ENCODE results near the gene CCDC174.

CCDC174 gene

GRCh38 chr3:14617508-14618023 lies 34.0 kb upstream of the CCDC174 start:
- Mint-ChIP-seq H3K4me3 (no peak overlapping the region), H3K36me3 (ENCODE audit: low read depth) (no peaks in the 10 kb centered on the region), H3K9me3 (no peaks in the 10 kb centered on the region), H3K27me3 (peaks cover 25% of the 10 kb centered on the region), H3K4me1 (ENCODE audit: low read depth) (no peaks in the 10 kb centered on the region), H3K27ac (no peak overlapping the region)
- no peak for DNase-seq

- no peak for DNase-seq
- Mint-ChIP-seq H3K36me3 (ENCODE audit: low read depth) (no peaks in the 10 kb centered on the region), H3K9me3 (no peaks in the 10 kb centered on the region), H3K27ac (no peak overlapping the region), H3K27me3 (peaks cover 13% of the 10 kb centered on the region), H3K4me3 (no peak overlapping the region), H3K4me1 (ENCODE audit: low read depth) (no peaks in the 10 kb centered on the region)
These were observed 32.0 kb upstream of the CCDC174 start for GRCh38 chr3:14619605-14620004.

GRCh38 chr3:14620512-14620911 lies 31.1 kb upstream of the CCDC174 start:
- no peaks in the 10 kb centered on the region for H3K36me3 Mint-ChIP-seq (ENCODE audit: low read depth)
- H3K27ac Mint-ChIP-seq, result no peak overlapping the region
- no peaks in the 10 kb centered on the region for H3K9me3 Mint-ChIP-seq
- H3K4me3 Mint-ChIP-seq, result no peak overlapping the region
- H3K27me3 Mint-ChIP-seq, result peaks cover 14% of the 10 kb centered on the region
- DNase-seq, result no peak
- no peaks in the 10 kb centered on the region for H3K4me1 Mint-ChIP-seq (ENCODE audit: low read depth)

- H3K4me3 Mint-ChIP-seq, result no peak overlapping the region
- H3K4me1 Mint-ChIP-seq (ENCODE audit: low read depth), result no peaks in the 10 kb centered on the region
- H3K27ac Mint-ChIP-seq, result no peak overlapping the region
- no peak for DNase-seq
- H3K9me3 Mint-ChIP-seq, result no peaks in the 10 kb centered on the region
- peaks cover 15% of the 10 kb centered on the region for H3K27me3 Mint-ChIP-seq
- no peaks in the 10 kb centered on the region for H3K36me3 Mint-ChIP-seq (ENCODE audit: low read depth)
These were observed 30.5 kb upstream of the CCDC174 start for GRCh38 chr3:14621093-14621492.

- Mint-ChIP-seq H3K4me1 (ENCODE audit: low read depth) (no peaks in the 10 kb centered on the region), H3K27ac (no peak overlapping the region), H3K9me3 (no peaks in the 10 kb centered on the region), H3K27me3 (peaks cover 18% of the 10 kb centered on the region), H3K4me3 (no peak overlapping the region), H3K36me3 (ENCODE audit: low read depth) (no peaks in the 10 kb centered on the region)
- no peak for DNase-seq
These were observed 29.2 kb upstream of the CCDC174 start for GRCh38 chr3:14622368-14622767.

- Mint-ChIP-seq H3K9me3 (no peaks in the 10 kb centered on the region), H3K27me3 (peaks cover 20% of the 10 kb centered on the region), H3K4me3 (no peak overlapping the region), H3K4me1 (ENCODE audit: low read depth) (no peaks in the 10 kb centered on the region), H3K27ac (no peak overlapping the region), H3K36me3 (ENCODE audit: low read depth) (no peaks in the 10 kb centered on the region)
- no peak for DNase-seq
These were observed 28.0 kb upstream of the CCDC174 start for GRCh38 chr3:14623569-14624051.

GRCh38 chr3:14624498-14624897 lies 27.1 kb upstream of the CCDC174 start:
- Mint-ChIP-seq H3K27me3 (peaks cover 20% of the 10 kb centered on the region), H3K36me3 (ENCODE audit: low read depth) (no peaks in the 10 kb centered on the region), H3K4me3 (no peak overlapping the region), H3K4me1 (ENCODE audit: low read depth) (no peaks in the 10 kb centered on the region), H3K27ac (no peak overlapping the region), H3K9me3 (no peaks in the 10 kb centered on the region)
- no peak for DNase-seq

- H3K4me1 Mint-ChIP-seq (ENCODE audit: low read depth), result no peaks in the 10 kb centered on the region
- H3K4me3 Mint-ChIP-seq, result no peak overlapping the region
These were observed 26.1 kb upstream of the CCDC174 start for GRCh38 chr3:14625443-14625842.

GRCh38 chr3:14627815-14628214 lies 23.7 kb upstream of the CCDC174 start:
- Mint-ChIP-seq H3K27me3 (peaks cover 19% of the 10 kb centered on the region), H3K4me1 (ENCODE audit: low read depth) (no peaks in the 10 kb centered on the region), H3K9me3 (no peaks in the 10 kb centered on the region), H3K27ac (no peak overlapping the region), H3K36me3 (ENCODE audit: low read depth) (no peaks in the 10 kb centered on the region), H3K4me3 (no peak overlapping the region)
- DNase-seq, result no peak

More at GRCh38 chr3:14625443-14625842, 26.1 kb upstream of the CCDC174 start:
- DNase-seq, result no peak
- no peak overlapping the region for H3K27ac Mint-ChIP-seq
- no peaks in the 10 kb centered on the region for H3K36me3 Mint-ChIP-seq (ENCODE audit: low read depth)
- no peaks in the 10 kb centered on the region for H3K9me3 Mint-ChIP-seq
- peaks cover 19% of the 10 kb centered on the region for H3K27me3 Mint-ChIP-seq

- Mint-ChIP-seq H3K27ac (no peak overlapping the region), H3K4me3 (no peak overlapping the region), H3K9me3 (no peaks in the 10 kb centered on the region), H3K36me3 (ENCODE audit: low read depth) (no peaks in the 10 kb centered on the region), H3K4me1 (ENCODE audit: low read depth) (no peaks in the 10 kb centered on the region), H3K27me3 (peaks cover 19% of the 10 kb centered on the region)
- DNase-seq, result no peak
These were observed 23.2 kb upstream of the CCDC174 start for GRCh38 chr3:14628406-14628805.

GRCh38 chr3:14630404-14631100 lies 21.0 kb upstream of the CCDC174 start:
- no peak overlapping the region for H3K4me3 Mint-ChIP-seq
- H3K27ac Mint-ChIP-seq, result no peak overlapping the region
- no peak for DNase-seq
- peaks cover 29% of the 10 kb centered on the region for H3K27me3 Mint-ChIP-seq
- H3K4me1 Mint-ChIP-seq (ENCODE audit: low read depth), result no peaks in the 10 kb centered on the region
- H3K36me3 Mint-ChIP-seq (ENCODE audit: low read depth), result no peaks in the 10 kb centered on the region
- H3K9me3 Mint-ChIP-seq, result no peaks in the 10 kb centered on the region

GRCh38 chr3:14631101-14631497 lies 20.5 kb upstream of the CCDC174 start:
- Mint-ChIP-seq H3K9me3 (no peaks in the 10 kb centered on the region), H3K4me1 (ENCODE audit: low read depth) (no peaks in the 10 kb centered on the region), H3K4me3 (no peak overlapping the region), H3K27ac (no peak overlapping the region), H3K36me3 (ENCODE audit: low read depth) (no peaks in the 10 kb centered on the region), H3K27me3 (peaks cover 31% of the 10 kb centered on the region)
- no peak for DNase-seq

GRCh38 chr3:14631687-14632441 lies 19.7 kb upstream of the CCDC174 start:
- Mint-ChIP-seq H3K27me3 (peaks cover 38% of the 10 kb centered on the region), H3K9me3 (no peaks in the 10 kb centered on the region), H3K4me1 (ENCODE audit: low read depth) (no peaks in the 10 kb centered on the region), H3K36me3 (ENCODE audit: low read depth) (no peaks in the 10 kb centered on the region), H3K27ac (no peak overlapping the region), H3K4me3 (no peak overlapping the region)
- no peak for DNase-seq

GRCh38 chr3:14632442-14632930 lies 19.1 kb upstream of the CCDC174 start:
- Mint-ChIP-seq H3K27me3 (peaks cover 40% of the 10 kb centered on the region), H3K4me1 (ENCODE audit: low read depth) (no peaks in the 10 kb centered on the region), H3K27ac (no peak overlapping the region), H3K36me3 (ENCODE audit: low read depth) (no peaks in the 10 kb centered on the region), H3K4me3 (no peak overlapping the region), H3K9me3 (no peaks in the 10 kb centered on the region)
- no peak for DNase-seq

GRCh38 chr3:14633417-14633816 lies 18.1 kb upstream of the CCDC174 start:
- H3K9me3 Mint-ChIP-seq, result no peaks in the 10 kb centered on the region
- no peak overlapping the region for H3K27ac Mint-ChIP-seq
- no peaks in the 10 kb centered on the region for H3K36me3 Mint-ChIP-seq (ENCODE audit: low read depth)
- peaks cover 42% of the 10 kb centered on the region for H3K27me3 Mint-ChIP-seq
- no peaks in the 10 kb centered on the region for H3K4me1 Mint-ChIP-seq (ENCODE audit: low read depth)
- no peak for DNase-seq
- H3K4me3 Mint-ChIP-seq, result no peak overlapping the region
